Neural progenitor cell (in vitro differentiated cells): ENCODE data around the gene ARHGAP35. TPM values are rescaled to one million over a fixed set of nuclear protein-coding genes. Genes with fewer than 3 reads are reported as not detected.

Experiments
- DNase-seq: peaks from one replicate; pipeline ENCODE4 v3.0.0-alpha.2; 2016; ENCODE audit warnings: low spot score
- H2AFZ ChIP-seq: fragments of 200-600 bp; sonication (generic); replicated peaks from 2 replicates; pipeline ENCODE4 v1.6.1; 2016; ENCODE audit warnings: antibody characterized with exemption
- H3F3A ChIP-seq: fragments of 200-600 bp; sonication (generic); 2 replicates; pipeline ENCODE4 v1.6.1; 2016; ENCODE audit warnings: antibody characterized with exemption, low read depth
- H3K27ac ChIP-seq: fragments of 200-600 bp; sonication (generic); 2 replicates; pipeline ENCODE4 v1.5.1; 2016; ENCODE audit warnings: mild to moderate bottlenecking
- H3K27me3 ChIP-seq: fragments of 200-600 bp; sonication (generic); 2 replicates; pipeline ENCODE4 v1.6.1; 2016; ENCODE audit warnings: mild to moderate bottlenecking, moderate library complexity
- H3K36me3 ChIP-seq: fragments of 200-600 bp; sonication (generic); 2 replicates; pipeline ENCODE4 v1.5.1; 2016
- H3K4me1 ChIP-seq: fragments of 200-600 bp; sonication (generic); 2 replicates; pipeline ENCODE4 v1.6.1; 2016; ENCODE audit warnings: mixed run types
- H3K4me2 ChIP-seq: fragments of 200-600 bp; sonication (generic); 2 replicates; pipeline ENCODE4 v1.6.1; 2016
- H3K4me3 ChIP-seq: fragments of 200-600 bp; sonication (generic); 2 replicates; pipeline ENCODE4 v1.5.1; 2016
- H3K79me2 ChIP-seq: fragments of 200-600 bp; sonication (generic); 2 replicates; pipeline ENCODE4 v1.6.1; 2016; ENCODE audit warnings: low read depth
- H3K9ac ChIP-seq: fragments of 200-600 bp; sonication (generic); 2 replicates; pipeline ENCODE4 v1.6.1; 2016
- H3K9me3 ChIP-seq: fragments of 200-600 bp; sonication (generic); 2 replicates; pipeline ENCODE4 v1.5.1; 2016; ENCODE audit warnings: low read depth
- H4K20me1 ChIP-seq: fragments of 200-600 bp; sonication (generic); 2 replicates; pipeline ENCODE4 v1.6.1; 2016; ENCODE audit warnings: low read depth
- H3K27ac Mint-ChIP-seq: 3 replicates; pipeline ENCODE4 v1.8.0; 2021; ENCODE audit warnings: mixed read lengths
- H3K27me3 Mint-ChIP-seq: 2 replicates; pipeline ENCODE4 v1.8.0; 2022; ENCODE audit warnings: low read depth, mild to moderate bottlenecking, inconsistent platforms, moderate library complexity, mixed read lengths; ENCODE audit not compliant: insufficient read depth
- H3K36me3 Mint-ChIP-seq: 3 replicates; pipeline ENCODE4 v1.8.0; 2021; ENCODE audit warnings: mixed read lengths
- H3K4me1 Mint-ChIP-seq: 3 replicates; pipeline ENCODE4 v1.8.0; 2021; ENCODE audit warnings: mixed read lengths
- H3K4me3 Mint-ChIP-seq: 3 replicates; pipeline ENCODE4 v1.8.0; 2021; ENCODE audit warnings: mild to moderate bottlenecking, moderate library complexity, mixed read lengths
- H3K9me3 Mint-ChIP-seq: 3 replicates; pipeline ENCODE4 v1.8.0; 2020; ENCODE audit warnings: mixed read lengths
- CTCF ChIP-seq: fragments of 200-600 bp; sonication (generic); IDR thresholded peaks from 2 replicates; pipeline ENCODE4 v1.5.1; 2017; ENCODE audit warnings: antibody characterized with exemption, mild to moderate bottlenecking
- EZH2 ChIP-seq: fragments of 200-600 bp; sonication (generic); IDR thresholded peaks from 2 replicates; pipeline ENCODE4 v1.6.1; 2017; ENCODE audit warnings: antibody characterized with exemption, mild to moderate bottlenecking, moderate library complexity
- EZH2phosphoT487 ChIP-seq: fragments of 200-600 bp; sonication (generic); IDR thresholded peaks from 2 replicates; pipeline ENCODE4 v1.6.1; 2017; ENCODE audit warnings: antibody characterized with exemption
- total RNA-seq: library from RNA; depleted of rRNA; stranded (reverse); fragments of >200 nt; gene quantifications from 2 replicates; pipeline ENCODE4 v1.2.3, GENCODE V29; 2015; ENCODE audit warnings: low replicate concordance

Gene ARHGAP35
- total RNA-seq, 1 donor from 2014 or later = 38.4 TPM

- H3K4me2 ChIP-seq = no peak overlapping the region
- H4K20me1 ChIP-seq = peaks cover 53% of the 10 kb centered on the region
- no peak for TF ChIP-seq EZH2
- TF ChIP-seq CTCF = no peak
- no peak for TF ChIP-seq EZH2phosphoT487
Measured at GRCh38 chr19:46887240-46887782, 26.5 kb downstream of the ARHGAP35 start.

GRCh38 chr19:46890423-46891170 lies 29.8 kb downstream of the ARHGAP35 start:
- Histone ChIP-seq H2AFZ (no peak overlapping the region), H3K4me2 (no peak overlapping the region), H3F3A (peaks cover 2% of the 10 kb centered on the region), H3K9me3 (no peaks in the 10 kb centered on the region), H3K27me3 (no peaks in the 10 kb centered on the region), H4K20me1 (peaks cover 55% of the 10 kb centered on the region), H3K9ac (no peak overlapping the region), H3K4me3 (no peak overlapping the region), H3K79me2 (peaks cover 99% of the 10 kb centered on the region), H3K36me3 (no peaks in the 10 kb centered on the region), H3K4me1 (no peaks in the 10 kb centered on the region), H3K27ac (no peak overlapping the region)
- DNase-seq = no peak
- Mint-ChIP-seq H3K9me3 (peaks cover 11% of the 10 kb centered on the region), H3K27me3 (peaks cover 3% of the 10 kb centered on the region), H3K4me3 (no peak overlapping the region), H3K36me3 (peaks cover 34% of the 10 kb centered on the region), H3K27ac (no peak overlapping the region), H3K4me1 (peaks cover 3% of the 10 kb centered on the region)
- TF ChIP-seq CTCF (no peak), EZH2phosphoT487 (no peak), EZH2 (no peak)

More at GRCh38 chr19:46887240-46887782, 26.5 kb downstream of the ARHGAP35 start:
- no peak overlapping the region for H3K27ac ChIP-seq
- Mint-ChIP-seq H3K4me3 (no peak overlapping the region), H3K4me1 (peaks cover 9% of the 10 kb centered on the region), H3K27me3 (peaks cover 3% of the 10 kb centered on the region), H3K27ac (no peak overlapping the region), H3K9me3 (peaks cover 11% of the 10 kb centered on the region), H3K36me3 (peaks cover 26% of the 10 kb centered on the region)
- no peak for DNase-seq
- peaks cover 99% of the 10 kb centered on the region for H3K79me2 ChIP-seq
- H3K9ac ChIP-seq = no peak overlapping the region
- no peak overlapping the region for H2AFZ ChIP-seq
- no peaks in the 10 kb centered on the region for H3F3A ChIP-seq
- no peaks in the 10 kb centered on the region for H3K36me3 ChIP-seq
- H3K4me1 ChIP-seq = peaks cover 6% of the 10 kb centered on the region
- no peaks in the 10 kb centered on the region for H3K9me3 ChIP-seq
- no peaks in the 10 kb centered on the region for H3K27me3 ChIP-seq
- no peak overlapping the region for H3K4me3 ChIP-seq

GRCh38 chr19:46892252-46893179 lies 31.7 kb downstream of the ARHGAP35 start:
- H3K79me2 ChIP-seq = peaks cover 99% of the 10 kb centered on the region
- H3K4me2 ChIP-seq = no peak overlapping the region
- peaks cover 3% of the 10 kb centered on the region for H3F3A ChIP-seq
- no peak overlapping the region for H3K4me3 ChIP-seq
- Mint-ChIP-seq H3K27me3 (peaks cover 3% of the 10 kb centered on the region), H3K4me1 (peaks cover 10% of the 10 kb centered on the region), H3K36me3 (peaks cover 22% of the 10 kb centered on the region), H3K27ac (no peak overlapping the region), H3K4me3 (no peak overlapping the region), H3K9me3 (peaks cover 2% of the 10 kb centered on the region)
- H3K4me1 ChIP-seq = no peaks in the 10 kb centered on the region
- H3K36me3 ChIP-seq = no peaks in the 10 kb centered on the region
- H3K9ac ChIP-seq = no peak overlapping the region
- no peak overlapping the region for H2AFZ ChIP-seq
- no peak overlapping the region for H3K27ac ChIP-seq
- no peak for TF ChIP-seq CTCF
- no peak for TF ChIP-seq EZH2
- no peak for TF ChIP-seq EZH2phosphoT487
- H3K9me3 ChIP-seq = no peaks in the 10 kb centered on the region
- DNase-seq = no peak
- H3K27me3 ChIP-seq = no peaks in the 10 kb centered on the region
- peaks cover 74% of the 10 kb centered on the region for H4K20me1 ChIP-seq
